ENCODE results near the gene TMPRSS15. TPM values are rescaled to one million over a fixed set of nuclear protein-coding genes. Genes with fewer than 3 reads are reported as not detected.

The TMPRSS15 gene
- total RNA-seq, 4 donors from 2014 or later, result not detected

- Histone ChIP-seq H3K4me1 (no peaks in the 10 kb centered on the region), H3K9me3 (no peaks in the 10 kb centered on the region), H3K27me3 (no peaks in the 10 kb centered on the region), H3K36me3 (no peaks in the 10 kb centered on the region), H3K4me3 (replicated peaks in 1 of 3) (no peak overlapping the region), H3K27ac (no peak overlapping the region)
- intact Hi-C loops (cut with DNase I), result no loop called here
- TF ChIP-seq POLR2A (IDR thresholded peaks at IDR 0.05), result no peak
- TF ChIP-seq, protein P1, sequence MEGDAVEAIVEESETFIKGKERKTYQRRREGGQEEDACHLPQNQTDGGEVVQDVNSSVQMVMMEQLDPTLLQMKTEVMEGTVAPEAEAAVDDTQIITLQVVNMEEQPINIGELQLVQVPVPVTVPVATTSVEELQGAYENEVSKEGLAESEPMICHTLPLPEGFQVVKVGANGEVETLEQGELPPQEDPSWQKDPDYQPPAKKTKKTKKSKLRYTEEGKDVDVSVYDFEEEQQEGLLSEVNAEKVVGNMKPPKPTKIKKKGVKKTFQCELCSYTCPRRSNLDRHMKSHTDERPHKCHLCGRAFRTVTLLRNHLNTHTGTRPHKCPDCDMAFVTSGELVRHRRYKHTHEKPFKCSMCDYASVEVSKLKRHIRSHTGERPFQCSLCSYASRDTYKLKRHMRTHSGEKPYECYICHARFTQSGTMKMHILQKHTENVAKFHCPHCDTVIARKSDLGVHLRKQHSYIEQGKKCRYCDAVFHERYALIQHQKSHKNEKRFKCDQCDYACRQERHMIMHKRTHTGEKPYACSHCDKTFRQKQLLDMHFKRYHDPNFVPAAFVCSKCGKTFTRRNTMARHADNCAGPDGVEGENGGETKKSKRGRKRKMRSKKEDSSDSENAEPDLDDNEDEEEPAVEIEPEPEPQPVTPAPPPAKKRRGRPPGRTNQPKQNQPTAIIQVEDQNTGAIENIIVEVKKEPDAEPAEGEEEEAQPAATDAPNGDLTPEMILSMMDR (IDR thresholded peaks at IDR 0.05), result no peak
- no peak for DNase-seq
These were observed 30.0 kb downstream of the TMPRSS15 start for GRCh38 chr21:18373606-18374005.

DNA sequence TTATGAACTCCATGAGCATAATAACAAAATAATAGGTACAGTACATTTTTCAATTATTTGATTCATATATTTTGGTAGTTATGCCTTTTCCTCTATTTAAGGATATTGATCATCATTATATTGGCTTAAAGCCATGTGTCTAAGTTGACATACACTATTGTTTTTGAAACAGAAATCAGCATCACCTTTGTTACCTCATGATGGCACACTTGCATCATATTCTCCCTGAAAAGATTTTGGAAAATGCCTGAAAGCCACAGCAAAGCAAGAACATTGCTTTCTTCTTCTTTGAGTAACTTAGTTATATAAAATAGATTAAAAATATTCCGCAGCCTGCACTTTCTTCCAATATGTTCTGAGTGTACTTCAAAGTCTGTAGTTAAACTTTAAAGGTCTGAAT, 33.3 kb downstream of the TMPRSS15 start:
- no peaks in the 10 kb centered on the region for H3K36me3 ChIP-seq
- no peak for DNase-seq
- no peaks in the 10 kb centered on the region for H3K4me1 ChIP-seq
- no peak overlapping the region for H3K4me3 ChIP-seq (replicated peaks in 1 of 3)
- H3K27ac ChIP-seq, result no peak overlapping the region
- no peaks in the 10 kb centered on the region for H3K9me3 ChIP-seq
- intact Hi-C loops (cut with DNase I), result no loop called here
- TF ChIP-seq POLR2A (IDR thresholded peaks at IDR 0.05), result no peak
- TF ChIP-seq, protein P1 (IDR thresholded peaks at IDR 0.05), result no peak
- H3K27me3 ChIP-seq, result no peaks in the 10 kb centered on the region
- 84% methylated on average over 1 of the region's 1 CpG for WGBS, 2 donors

DNA sequence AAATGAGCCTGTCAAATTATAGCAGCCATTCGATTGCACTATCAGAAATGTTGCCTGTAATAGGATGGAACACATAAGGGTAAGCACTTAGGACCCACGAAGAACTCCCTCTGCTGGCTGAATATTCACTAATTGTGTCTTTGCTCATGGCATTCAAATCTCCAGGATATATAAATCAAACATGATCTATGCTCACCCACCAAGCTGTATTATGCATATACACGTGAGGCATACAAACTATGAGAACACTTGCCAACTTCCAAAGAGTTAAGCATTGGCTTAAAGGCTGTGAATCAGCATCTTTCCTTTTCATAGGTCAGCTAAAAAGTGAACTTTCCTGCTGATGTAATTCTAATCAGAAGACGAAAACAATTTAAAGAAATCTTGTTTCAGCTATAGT, 34.5 kb downstream of the TMPRSS15 start:
- no peak for TF ChIP-seq POLR2A (IDR thresholded peaks at IDR 0.05)
- TF ChIP-seq, protein P1 (IDR thresholded peaks at IDR 0.05), result no peak

DNA sequence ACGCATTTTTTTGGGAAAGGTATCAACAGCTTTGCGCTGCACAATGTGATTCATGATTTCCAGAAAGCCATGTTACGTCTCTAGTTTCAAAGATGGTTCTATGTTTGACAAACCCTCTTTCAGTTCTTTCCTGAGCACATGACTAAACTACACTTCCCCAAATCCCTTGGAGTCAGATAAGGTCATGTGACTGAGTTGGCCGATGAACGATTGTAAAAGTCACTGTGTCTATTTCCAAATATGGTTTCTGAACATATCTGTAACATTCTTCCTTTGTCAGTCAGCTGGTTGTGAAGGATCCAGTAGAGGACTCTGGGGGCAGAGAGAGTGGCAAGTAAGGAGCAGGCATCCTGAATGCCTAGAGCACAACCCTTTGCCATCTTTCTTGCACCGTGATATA, 35.4 kb downstream of the TMPRSS15 start:
- no peak for DNase-seq
- TF ChIP-seq POLR2A (IDR thresholded peaks at IDR 0.05), result no peak
- TF ChIP-seq, protein P1 (IDR thresholded peaks at IDR 0.05), result no peak
- Histone ChIP-seq H3K27me3 (no peaks in the 10 kb centered on the region), H3K4me1 (no peaks in the 10 kb centered on the region), H3K27ac (no peak overlapping the region), H3K36me3 (no peaks in the 10 kb centered on the region), H3K4me3 (replicated peaks in 1 of 3) (no peak overlapping the region), H3K9me3 (no peaks in the 10 kb centered on the region)
- intact Hi-C loops (cut with DNase I), result no loop called here
- 75 to 89% methylated on average over 6 of the region's 6 CpGs for WGBS, 2 donors

More for the DNA sequence above, 34.5 kb downstream of the TMPRSS15 start:
- H3K4me3 ChIP-seq (replicated peaks in 1 of 3), result no peak overlapping the region
- H3K4me1 ChIP-seq, result no peaks in the 10 kb centered on the region
- no peaks in the 10 kb centered on the region for H3K9me3 ChIP-seq
- 43 to 44% methylated on average over 4 of the region's 4 CpGs for WGBS, 2 donors
- no peak overlapping the region for H3K27ac ChIP-seq
- no peaks in the 10 kb centered on the region for H3K27me3 ChIP-seq
- no peak for DNase-seq
- intact Hi-C loops (cut with DNase I), result no loop called here
- no peaks in the 10 kb centered on the region for H3K36me3 ChIP-seq

DNA sequence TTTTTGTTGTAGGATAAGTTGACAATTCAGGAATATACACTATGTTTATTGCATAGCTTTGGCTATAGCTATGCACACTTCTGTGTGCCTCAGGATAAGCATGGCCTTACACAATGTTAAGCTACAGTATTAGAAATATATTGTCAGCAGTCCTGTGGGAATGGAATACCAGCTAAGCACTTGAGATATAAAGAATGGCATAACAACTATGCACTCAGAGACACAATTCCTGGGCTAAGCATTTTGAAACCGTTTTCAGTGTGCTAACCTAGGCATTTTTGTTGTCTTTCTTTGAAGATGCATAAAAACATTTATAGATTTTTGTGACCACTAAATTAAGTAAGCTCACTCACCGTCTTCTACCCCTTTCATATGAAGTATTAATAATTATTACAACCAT, 46.8 kb downstream of the TMPRSS15 start:
- no peak for DNase-seq
- WGBS, 2 donors, result 64 to 69% methylated on average over 2 of the region's 2 CpGs
- no peaks in the 10 kb centered on the region for H3K27me3 ChIP-seq

More for the DNA sequence above, 46.8 kb downstream of the TMPRSS15 start:
- no peak overlapping the region for H3K4me3 ChIP-seq (replicated peaks in 1 of 3)
- H3K27ac ChIP-seq, result no peak overlapping the region
- intact Hi-C loops (cut with DNase I), result no loop called here
- H3K4me1 ChIP-seq, result no peaks in the 10 kb centered on the region
- no peaks in the 10 kb centered on the region for H3K9me3 ChIP-seq
- TF ChIP-seq, protein P1 (IDR thresholded peaks at IDR 0.05), result no peak
- no peak for TF ChIP-seq POLR2A (IDR thresholded peaks at IDR 0.05)
- no peaks in the 10 kb centered on the region for H3K36me3 ChIP-seq

All from thyroid gland (tissue), 4 donors.